ENCODE measurements around the gene PROKR1. TPM values are rescaled to one million over a fixed set of nuclear protein-coding genes. Genes with fewer than 3 reads are reported as not detected.

PROKR1 gene
- total and polyA plus RNA-seq, 2 donors (not counting 1 experiment from before 2014, with no cell fraction given): not detected

DNA sequence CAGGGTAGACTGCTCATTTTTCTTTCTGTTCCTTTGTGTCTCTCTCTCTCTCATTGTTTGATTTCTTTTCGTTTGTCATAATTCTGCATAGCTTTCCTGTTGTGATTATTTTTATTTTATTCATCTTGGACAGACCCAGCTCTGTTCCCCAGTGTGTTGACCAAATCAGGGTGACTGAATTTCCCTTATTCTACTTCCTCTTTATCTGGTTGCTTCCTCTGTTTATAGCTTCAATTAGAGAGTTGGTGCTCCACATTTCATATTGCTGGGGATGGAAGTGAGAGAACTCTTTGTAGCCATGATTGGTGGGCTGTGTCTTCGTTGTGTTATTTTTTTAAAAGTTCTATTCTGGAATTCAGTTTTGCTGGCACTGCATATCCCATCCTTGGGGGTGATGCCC, 19.1 kb downstream of the PROKR1 start:
- Histone ChIP-seq H4K20me1 (ENCODE audit: control insufficient read depth, extremely low read depth, insufficient read depth, low read length) (no peaks in the 10 kb centered on the region), H3K79me2 (ENCODE audit: control insufficient read depth, insufficient read depth, low read length) (no peaks in the 10 kb centered on the region), H2AFZ (ENCODE audit: low read length) (no peak overlapping the region), H3K27me3 (ENCODE audit: control insufficient read depth, insufficient read depth, low read length) (peaks cover 13% of the 10 kb centered on the region), H3K4me1 (ENCODE audit: control insufficient read depth, extremely low read depth, insufficient read depth, low read length) (no peaks in the 10 kb centered on the region), H3K36me3 (ENCODE audit: control insufficient read depth, insufficient read depth, low read length) (no peaks in the 10 kb centered on the region), H3K9me3 (ENCODE audit: control insufficient read depth, insufficient read depth, low read depth, low read length) (no peaks in the 10 kb centered on the region), H3K4me3 (replicated peaks in 1 of 4; ENCODE audit: control extremely low read depth in 1 of 4, insufficient read depth in 1 of 4, low read depth in 3 of 4, low read length in 4 of 4) (no peak overlapping the region), H3K4me2 (ENCODE audit: extremely low read depth, insufficient read depth, low read length) (no peak overlapping the region), H3K27ac (ENCODE audit: insufficient read depth, low read length) (no peak overlapping the region), H3K9ac (ENCODE audit: insufficient read depth, low read length) (no peak overlapping the region)
- TF ChIP-seq EZH2 (IDR thresholded peaks at IDR 0.05; ENCODE audit: low read length, missing control alignments): no peak
- TF ChIP-seq, protein P1, sequence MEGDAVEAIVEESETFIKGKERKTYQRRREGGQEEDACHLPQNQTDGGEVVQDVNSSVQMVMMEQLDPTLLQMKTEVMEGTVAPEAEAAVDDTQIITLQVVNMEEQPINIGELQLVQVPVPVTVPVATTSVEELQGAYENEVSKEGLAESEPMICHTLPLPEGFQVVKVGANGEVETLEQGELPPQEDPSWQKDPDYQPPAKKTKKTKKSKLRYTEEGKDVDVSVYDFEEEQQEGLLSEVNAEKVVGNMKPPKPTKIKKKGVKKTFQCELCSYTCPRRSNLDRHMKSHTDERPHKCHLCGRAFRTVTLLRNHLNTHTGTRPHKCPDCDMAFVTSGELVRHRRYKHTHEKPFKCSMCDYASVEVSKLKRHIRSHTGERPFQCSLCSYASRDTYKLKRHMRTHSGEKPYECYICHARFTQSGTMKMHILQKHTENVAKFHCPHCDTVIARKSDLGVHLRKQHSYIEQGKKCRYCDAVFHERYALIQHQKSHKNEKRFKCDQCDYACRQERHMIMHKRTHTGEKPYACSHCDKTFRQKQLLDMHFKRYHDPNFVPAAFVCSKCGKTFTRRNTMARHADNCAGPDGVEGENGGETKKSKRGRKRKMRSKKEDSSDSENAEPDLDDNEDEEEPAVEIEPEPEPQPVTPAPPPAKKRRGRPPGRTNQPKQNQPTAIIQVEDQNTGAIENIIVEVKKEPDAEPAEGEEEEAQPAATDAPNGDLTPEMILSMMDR (conservative IDR thresholded peaks at IDR 0.05 in 1 of 2, IDR thresholded peaks at IDR 0.05 in 1 of 2; ENCODE audit: low read depth in 1 of 2, low read length in 2 of 2): no peak
- DNase-seq (ENCODE audit: low read depth in 2 of 2): no peak

DNA sequence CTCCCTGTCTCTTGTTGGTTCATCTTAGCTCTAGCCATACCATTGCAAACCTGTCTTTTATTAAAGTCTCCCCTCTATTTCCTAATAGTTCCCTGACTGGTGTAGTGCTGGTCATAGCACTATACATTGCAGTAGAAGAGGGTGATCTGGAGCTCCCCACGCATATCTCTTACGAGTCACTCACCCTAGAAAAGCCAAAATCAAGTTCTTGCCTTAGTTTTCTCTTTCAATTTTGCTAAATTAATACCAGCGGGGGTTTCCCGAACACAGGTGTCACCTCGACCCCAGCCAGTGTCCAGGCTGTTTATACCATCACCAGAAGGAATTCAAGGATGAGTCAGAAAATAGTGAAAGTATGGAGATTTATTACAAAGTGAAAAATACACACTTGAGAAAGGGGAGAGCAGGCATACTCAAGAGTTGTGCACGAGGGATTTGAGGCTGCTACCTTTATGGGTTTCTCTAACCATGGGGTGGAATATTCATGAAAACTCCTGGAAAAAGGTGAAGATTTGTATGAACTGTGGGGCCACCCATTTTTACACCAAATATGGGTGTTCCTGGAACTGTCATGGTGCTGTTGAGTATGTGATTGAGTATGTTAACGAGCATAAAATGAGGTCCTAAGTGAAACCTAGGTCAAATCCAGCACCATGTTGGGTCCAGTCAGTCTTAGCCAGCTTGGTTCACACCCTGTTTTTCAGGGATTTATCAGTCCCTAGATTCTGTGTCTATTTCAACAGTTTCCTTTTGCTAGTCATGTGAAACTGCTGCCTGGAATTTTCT, 20.2 kb downstream of the PROKR1 start:
- Histone ChIP-seq H4K20me1 (ENCODE audit: control insufficient read depth, extremely low read depth, insufficient read depth, low read length) (no peaks in the 10 kb centered on the region), H3K4me3 (replicated peaks in 1 of 4; ENCODE audit: control extremely low read depth in 1 of 4, insufficient read depth in 1 of 4, low read depth in 3 of 4, low read length in 4 of 4) (no peak overlapping the region), H3K36me3 (ENCODE audit: control insufficient read depth, insufficient read depth, low read length) (no peaks in the 10 kb centered on the region), H3K9ac (ENCODE audit: insufficient read depth, low read length) (no peak overlapping the region), H3K79me2 (ENCODE audit: control insufficient read depth, insufficient read depth, low read length) (no peaks in the 10 kb centered on the region), H3K27me3 (ENCODE audit: control insufficient read depth, insufficient read depth, low read length) (peaks cover 10% of the 10 kb centered on the region), H3K4me1 (ENCODE audit: control insufficient read depth, extremely low read depth, insufficient read depth, low read length) (no peaks in the 10 kb centered on the region), H3K4me2 (ENCODE audit: extremely low read depth, insufficient read depth, low read length) (no peak overlapping the region), H2AFZ (ENCODE audit: low read length) (no peak overlapping the region), H3K27ac (ENCODE audit: insufficient read depth, low read length) (no peak overlapping the region), H3K9me3 (ENCODE audit: control insufficient read depth, insufficient read depth, low read depth, low read length) (no peaks in the 10 kb centered on the region)
- DNase-seq (ENCODE audit: low read depth in 2 of 2): no peak
- TF ChIP-seq EZH2 (IDR thresholded peaks at IDR 0.05; ENCODE audit: low read length, missing control alignments): no peak
- TF ChIP-seq, protein P1 (conservative IDR thresholded peaks at IDR 0.05 in 1 of 2, IDR thresholded peaks at IDR 0.05 in 1 of 2; ENCODE audit: low read depth in 1 of 2, low read length in 2 of 2): no peak

DNA sequence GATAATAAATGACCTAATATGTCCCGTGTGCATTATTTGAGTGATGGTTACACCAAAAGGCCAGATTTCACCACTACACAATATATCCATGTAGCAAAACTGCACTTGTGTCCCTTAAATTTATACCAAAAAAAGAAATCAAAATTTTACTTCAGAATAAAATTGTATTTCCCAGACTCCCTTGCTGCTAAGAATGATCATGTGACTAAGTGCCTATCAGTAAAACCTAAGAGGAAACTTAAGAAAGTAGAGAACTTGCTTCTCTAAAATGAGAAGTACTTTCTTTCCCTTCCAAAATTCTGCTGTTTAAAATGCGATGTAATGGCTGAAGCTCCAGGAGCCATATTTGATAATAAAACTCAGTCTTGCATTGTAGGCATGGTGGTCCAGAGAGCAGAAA, 24.0 kb downstream of the PROKR1 start:
- Histone ChIP-seq H2AFZ (ENCODE audit: low read length) (no peak overlapping the region), H3K27ac (ENCODE audit: insufficient read depth, low read length) (no peak overlapping the region), H3K4me3 (replicated peaks in 1 of 4; ENCODE audit: control extremely low read depth in 1 of 4, insufficient read depth in 1 of 4, low read depth in 3 of 4, low read length in 4 of 4) (no peak overlapping the region), H3K79me2 (ENCODE audit: control insufficient read depth, insufficient read depth, low read length) (no peaks in the 10 kb centered on the region), H3K27me3 (ENCODE audit: control insufficient read depth, insufficient read depth, low read length) (no peaks in the 10 kb centered on the region), H3K4me1 (ENCODE audit: control insufficient read depth, extremely low read depth, insufficient read depth, low read length) (no peaks in the 10 kb centered on the region), H3K4me2 (ENCODE audit: extremely low read depth, insufficient read depth, low read length) (no peak overlapping the region), H3K9me3 (ENCODE audit: control insufficient read depth, insufficient read depth, low read depth, low read length) (no peaks in the 10 kb centered on the region), H4K20me1 (ENCODE audit: control insufficient read depth, extremely low read depth, insufficient read depth, low read length) (no peaks in the 10 kb centered on the region), H3K36me3 (ENCODE audit: control insufficient read depth, insufficient read depth, low read length) (no peaks in the 10 kb centered on the region), H3K9ac (ENCODE audit: insufficient read depth, low read length) (no peak overlapping the region)
- no peak for DNase-seq (ENCODE audit: low read depth in 2 of 2)
- TF ChIP-seq, protein P1 (conservative IDR thresholded peaks at IDR 0.05 in 1 of 2, IDR thresholded peaks at IDR 0.05 in 1 of 2; ENCODE audit: low read depth in 1 of 2, low read length in 2 of 2): no peak
- TF ChIP-seq EZH2 (IDR thresholded peaks at IDR 0.05; ENCODE audit: low read length, missing control alignments): no peak

Measured in fibroblast of lung (primary cell).